Activated CD4-positive, alpha-beta T cell treated with anti-CD3 and anti-CD28 coated beads, Interleukin-2, Interleukin-4, amounts not matched to agents 100 ng/mL and 50 ng/mL, durations not matched to agents 16 hours and 8 hours (primary cell): Measurements from ENCODE around the gene EXPH5.

Source experiments
- DNase-seq: peaks from one replicate; pipeline ENCODE4 v3.0.0-alpha.2; 2020; ENCODE audit warnings: low spot score

The EXPH5 gene

DNA sequence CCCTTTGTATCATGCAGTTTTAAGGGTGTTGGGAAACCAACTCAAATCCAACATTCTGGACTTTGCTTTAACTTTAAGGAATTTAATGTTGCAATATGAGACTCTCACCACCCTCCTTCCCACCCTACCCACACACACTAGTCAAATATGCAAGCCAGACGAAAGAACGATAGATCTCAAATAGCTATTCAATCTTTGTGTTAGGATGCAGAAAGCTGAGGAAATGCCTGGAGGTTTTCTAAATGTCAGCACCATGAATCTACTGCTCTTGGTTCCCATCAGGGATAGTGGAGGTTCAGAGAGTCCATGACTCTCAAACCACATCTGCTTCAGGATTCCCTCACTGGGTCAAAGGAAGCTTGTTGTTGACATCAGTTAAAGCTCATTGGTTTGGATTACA lies 33.7 kb downstream of the EXPH5 start:
- DNase-seq, result no peak

GRCh38 chr11:108559340-108559739 lies 34.2 kb downstream of the EXPH5 start:
- DNase-seq, result no peak

GRCh38 chr11:108558222-108558621 lies 35.3 kb downstream of the EXPH5 start:
- no peak for DNase-seq

- DNase-seq, result no peak
Observed at GRCh38 chr11:108556019-108556418, 37.5 kb downstream of the EXPH5 start.

GRCh38 chr11:108551651-108552462 lies 41.7 kb downstream of the EXPH5 start:
- DNase-seq, result no peak

DNA sequence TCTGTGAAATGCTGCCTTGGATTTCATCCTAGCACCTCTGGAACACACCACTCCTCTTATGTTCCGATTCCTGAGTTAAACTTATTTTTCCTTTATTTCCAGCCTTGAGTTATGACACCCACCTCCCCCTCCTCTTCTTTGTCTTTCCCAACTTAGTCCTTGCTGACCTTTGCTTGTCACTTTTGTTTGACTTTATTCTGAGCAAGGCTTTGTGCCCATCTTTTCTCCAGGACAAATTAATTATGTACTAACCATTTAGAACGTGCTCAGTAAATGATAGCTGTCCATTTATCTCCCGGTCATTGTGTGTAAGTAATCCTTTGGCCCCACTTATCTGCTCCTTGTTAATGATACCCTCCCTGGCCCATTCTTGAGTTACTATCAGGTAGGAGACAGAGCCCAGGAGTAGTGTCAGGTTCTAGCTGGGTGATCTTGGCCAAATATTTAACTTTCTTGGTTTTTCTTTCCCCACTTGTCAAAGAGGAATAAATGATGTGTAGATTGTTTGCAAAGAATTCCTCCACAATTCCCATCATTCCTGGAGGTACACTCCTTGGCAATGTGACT lies 44.2 kb downstream of the EXPH5 start:
- no peak for DNase-seq

DNA sequence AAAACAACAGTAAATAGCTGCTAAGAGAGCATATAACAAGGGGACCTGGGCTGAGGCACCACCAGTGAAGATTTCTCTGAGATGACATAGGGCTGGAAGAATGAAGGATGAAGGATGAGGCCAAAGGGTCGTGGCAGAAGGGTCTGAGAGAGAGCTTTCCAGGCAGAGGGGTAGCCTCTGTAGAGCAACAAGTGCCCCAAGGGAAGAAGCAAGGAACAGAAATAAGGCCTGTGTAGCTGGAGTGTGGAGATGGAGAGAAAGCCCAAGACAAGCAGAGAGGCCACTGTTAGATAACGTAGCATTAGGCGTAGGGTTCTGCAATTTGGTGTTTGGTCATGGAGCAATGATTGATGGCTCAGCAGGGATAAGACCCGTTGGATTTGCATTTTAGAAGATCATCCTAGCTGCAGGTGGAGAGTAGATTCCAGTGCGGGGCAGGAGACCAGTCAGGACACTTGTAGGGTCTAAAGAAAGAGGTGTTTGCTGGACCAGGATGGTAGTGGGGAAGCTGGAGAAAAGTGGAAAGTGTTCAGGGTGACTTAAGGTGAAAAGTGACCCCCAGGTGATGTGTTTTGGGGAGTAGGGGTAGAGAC lies 47.6 kb downstream of the EXPH5 start:
- DNase-seq, result no peak

DNA sequence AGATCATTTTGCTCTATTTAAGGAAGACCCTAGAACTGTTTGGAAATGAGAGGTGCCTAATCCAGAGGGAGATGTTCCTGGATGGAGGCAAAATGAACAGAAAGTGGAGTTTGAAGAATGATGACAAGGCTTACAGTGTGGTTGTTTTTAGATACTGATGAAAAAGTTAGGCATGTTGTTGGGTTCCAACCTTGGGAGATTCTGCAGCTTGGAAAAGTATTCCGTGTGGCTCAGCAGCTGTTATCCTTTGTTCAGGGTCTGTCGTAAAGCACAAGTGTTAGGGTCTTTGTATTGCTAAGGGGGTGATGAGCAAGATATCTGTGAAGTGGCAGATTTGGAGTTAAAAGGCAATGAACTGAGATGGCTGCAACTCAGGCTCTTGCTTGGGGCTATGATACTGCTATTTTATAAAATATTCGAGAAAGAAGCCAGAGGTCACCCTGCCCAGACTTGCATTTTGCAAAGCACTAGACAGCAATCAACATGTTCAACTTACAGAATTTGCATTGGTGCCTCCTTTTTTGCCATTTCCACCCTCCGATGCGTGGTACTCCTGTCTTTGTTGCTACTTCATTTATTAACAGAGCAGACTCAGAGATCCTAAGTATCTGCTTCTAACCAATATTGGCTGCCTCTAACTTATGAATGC lies 50.1 kb downstream of the EXPH5 start:
- no peak for DNase-seq

DNA sequence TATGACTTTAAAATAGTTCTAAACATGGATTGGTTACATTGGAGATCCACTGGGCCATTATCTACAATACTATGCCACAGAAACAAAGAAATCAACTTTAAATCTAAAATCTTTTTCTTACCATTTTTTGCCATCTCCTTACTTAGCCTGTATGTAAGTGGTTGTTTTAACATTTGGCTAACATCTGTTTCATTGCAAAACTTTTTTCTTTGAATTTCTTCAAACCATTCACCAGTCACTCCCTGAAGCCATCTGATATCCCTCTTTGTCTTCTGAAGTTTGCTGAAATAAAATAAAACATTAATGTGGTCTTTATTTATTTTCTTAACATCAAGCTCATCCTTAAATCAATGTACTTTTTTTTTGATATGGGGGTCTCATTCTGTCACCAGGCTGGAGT lies 52.0 kb downstream of the EXPH5 start:
- no peak for DNase-seq

- DNase-seq, result no peak
Observed at GRCh38 chr11:108538502-108538901, 55.1 kb downstream of the EXPH5 start.

DNA sequence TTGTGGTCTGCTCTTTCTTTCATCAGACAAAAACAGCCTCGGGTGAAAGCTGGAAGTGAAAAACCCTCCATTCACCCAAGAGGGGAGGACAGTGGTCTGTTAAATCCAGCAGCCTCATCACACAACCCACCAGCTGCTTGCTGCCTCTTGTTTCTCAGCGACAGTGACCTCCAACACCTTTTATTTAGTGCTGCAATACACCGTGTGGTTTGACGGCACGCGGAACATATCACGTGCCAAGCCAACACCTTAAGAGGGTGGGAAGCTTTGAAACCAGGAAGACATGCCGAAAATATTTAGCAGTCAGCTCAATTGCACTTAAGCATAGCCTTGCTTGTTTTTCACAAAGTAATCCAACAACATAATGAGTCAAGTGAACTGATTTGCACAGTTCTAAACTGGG lies 55.5 kb downstream of the EXPH5 start:
- no peak for DNase-seq

- no peak for DNase-seq
Observed at GRCh38 chr11:108536783-108537182, 56.8 kb downstream of the EXPH5 start.

DNA sequence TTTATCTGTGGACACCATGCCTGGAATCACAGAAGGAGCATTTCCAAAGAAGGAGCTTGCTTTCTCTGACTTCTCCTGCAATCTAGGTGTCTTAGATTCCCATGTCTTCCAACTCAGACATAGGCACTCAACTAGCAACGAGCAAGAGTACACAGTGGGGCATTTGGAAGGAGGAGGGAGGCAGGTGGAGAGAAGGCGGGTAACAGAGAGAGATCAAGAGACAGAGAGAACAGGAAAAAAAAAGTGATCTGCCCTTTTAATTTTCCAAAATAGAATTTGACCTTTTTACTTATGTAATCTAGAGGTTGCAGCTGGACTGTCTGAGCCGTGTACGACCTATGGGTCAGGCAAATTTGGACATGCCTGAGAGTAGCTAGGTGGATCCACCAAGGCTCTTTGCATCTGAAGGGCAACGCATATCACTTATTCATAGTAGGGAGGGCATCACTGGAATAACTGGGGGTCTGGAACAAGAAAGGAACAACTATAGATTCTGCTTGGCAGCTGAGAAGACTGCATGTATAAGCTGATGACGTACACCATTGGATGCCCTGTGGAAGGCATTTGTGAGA lies 58.1 kb downstream of the EXPH5 start:
- no peak for DNase-seq

DNA sequence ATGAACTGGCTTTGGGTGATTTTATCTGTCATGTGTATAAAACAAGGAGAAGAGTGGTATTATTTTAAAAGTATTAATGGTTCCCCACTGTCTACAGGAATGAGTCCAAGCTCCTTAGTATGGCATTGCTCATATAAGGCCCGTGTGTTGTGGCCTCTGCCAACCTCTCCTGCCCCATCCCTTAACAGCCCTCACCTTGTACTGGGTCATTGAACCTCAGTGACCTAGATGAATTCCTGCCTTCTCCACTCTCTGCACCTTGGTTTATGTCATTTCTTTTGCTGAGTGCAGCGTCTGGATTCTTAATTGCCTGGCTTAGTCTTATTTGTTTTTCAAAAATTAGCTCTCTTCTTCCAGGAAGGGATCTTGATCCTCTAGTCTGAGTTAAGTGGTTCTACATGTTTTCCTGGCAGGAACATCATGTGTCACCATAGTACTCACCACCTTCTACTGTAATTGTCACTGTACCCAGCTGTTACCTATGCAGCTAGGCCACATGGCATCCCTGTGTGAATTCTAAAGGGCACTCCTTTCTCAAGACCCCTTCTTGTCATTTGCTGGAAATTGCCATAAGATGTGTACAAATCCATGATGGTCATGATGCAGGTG lies 59.2 kb downstream of the EXPH5 start:
- no peak for DNase-seq

- DNase-seq, result no peak
Observed at GRCh38 chr11:108530426-108530825, 63.1 kb downstream of the EXPH5 start.

GRCh38 chr11:108527382-108527781 lies 66.2 kb downstream of the EXPH5 start:
- DNase-seq, result no peak

- DNase-seq, result no peak
Observed at GRCh38 chr11:108525161-108525560, 68.4 kb downstream of the EXPH5 start.

GRCh38 chr11:108524422-108524821 lies 69.1 kb downstream of the EXPH5 start:
- DNase-seq, result no peak

DNA sequence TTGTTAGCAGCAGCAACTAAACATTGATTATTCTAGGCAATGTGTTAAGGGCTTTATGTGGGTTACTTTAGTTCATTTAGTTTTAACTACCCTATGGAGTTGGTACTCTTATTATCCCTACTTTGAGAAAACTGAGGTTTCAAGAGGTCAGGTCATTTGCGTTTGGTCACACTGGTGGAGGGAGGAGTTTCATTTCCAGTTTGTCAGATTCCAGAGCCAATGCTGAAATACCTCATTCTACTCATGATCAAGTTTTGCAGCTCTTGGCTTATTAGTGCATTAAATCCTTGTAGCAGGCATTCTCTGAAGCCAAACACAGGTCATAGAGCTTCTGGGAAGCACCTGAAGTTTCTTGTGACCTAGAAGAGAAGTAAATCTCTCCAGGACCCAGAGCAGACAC lies 71.2 kb downstream of the EXPH5 start:
- DNase-seq, result no peak

GRCh38 chr11:108518581-108518980 lies 75.0 kb downstream of the EXPH5 start:
- DNase-seq, result no peak

DNA sequence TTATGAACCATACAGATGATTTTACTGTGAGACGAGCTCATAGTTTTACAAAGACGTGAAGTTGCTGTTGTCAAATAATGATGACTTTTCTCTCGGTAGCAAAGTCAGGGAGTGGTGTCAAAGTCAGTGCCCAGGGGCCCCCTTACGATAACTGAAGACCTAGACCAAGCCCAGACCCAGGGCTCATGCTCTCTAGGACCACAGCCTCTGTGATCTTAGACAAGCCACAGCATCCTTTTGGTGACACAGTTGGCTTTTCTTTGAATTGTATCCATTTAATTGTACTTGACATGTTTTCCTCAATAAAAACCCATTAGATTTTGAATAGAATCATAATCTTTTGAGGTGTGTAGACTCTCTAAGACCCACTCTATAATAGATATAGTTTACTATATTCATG lies 77.4 kb downstream of the EXPH5 start:
- no peak for DNase-seq

GRCh38 chr11:108512708-108513107 lies 80.9 kb downstream of the EXPH5 start:
- DNase-seq, result peak; percentile 5
